Renal cortical epithelial cell (primary cell): ENCODE data around the gene RIN3. TPM values are rescaled to one million over a fixed set of nuclear protein-coding genes. Genes with fewer than 3 reads are reported as not detected.

Experiments used
- DNase-seq: peaks from one replicate; pipeline ENCODE4 v3.0.0-alpha.2; 2011; ENCODE audit warnings: low read depth
- total RNA-seq: library from RNA; depleted of rRNA; stranded (reverse); fragments of >200 nt; gene quantifications from 2 replicates; pipeline ENCODE4 v1.2.3, GENCODE V29; 2014

Gene RIN3
- total RNA-seq, 1 donor from 2014 or later: 8.5 TPM

DNA sequence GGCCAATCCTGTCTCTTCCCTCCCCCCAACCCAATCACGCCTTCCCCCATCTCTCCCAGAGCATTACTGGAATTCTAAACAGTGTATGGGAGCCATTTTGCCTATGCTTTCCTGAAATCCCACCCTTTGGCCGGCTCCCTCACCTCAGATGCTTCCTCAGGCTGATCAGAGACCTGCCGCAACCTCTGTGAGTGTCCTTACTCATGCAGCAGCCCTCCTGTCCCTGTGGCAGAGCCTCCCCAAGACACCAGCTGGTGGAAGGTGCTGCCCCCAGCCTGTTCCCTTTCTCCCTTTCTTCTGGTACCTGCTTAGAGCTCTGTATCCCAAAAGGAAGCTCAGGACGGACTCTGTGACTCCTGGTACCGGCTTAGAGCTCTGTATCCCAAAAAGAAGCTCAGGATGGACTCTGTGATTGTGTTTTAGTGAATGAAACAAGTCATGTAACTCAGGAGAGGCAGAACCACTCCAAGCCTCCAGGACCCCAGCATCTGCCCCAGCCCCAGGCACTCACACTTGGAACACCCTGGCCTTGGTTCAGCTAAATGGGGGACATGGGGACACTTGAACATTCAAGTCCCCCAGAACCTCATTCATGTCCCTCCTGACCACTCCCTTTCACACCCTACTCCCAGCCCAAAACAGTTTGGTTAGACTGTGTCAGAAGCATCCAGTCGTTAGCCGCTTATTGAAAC lies 29.3 kb upstream of the RIN3 start:
- DNase-seq: no peak

DNA sequence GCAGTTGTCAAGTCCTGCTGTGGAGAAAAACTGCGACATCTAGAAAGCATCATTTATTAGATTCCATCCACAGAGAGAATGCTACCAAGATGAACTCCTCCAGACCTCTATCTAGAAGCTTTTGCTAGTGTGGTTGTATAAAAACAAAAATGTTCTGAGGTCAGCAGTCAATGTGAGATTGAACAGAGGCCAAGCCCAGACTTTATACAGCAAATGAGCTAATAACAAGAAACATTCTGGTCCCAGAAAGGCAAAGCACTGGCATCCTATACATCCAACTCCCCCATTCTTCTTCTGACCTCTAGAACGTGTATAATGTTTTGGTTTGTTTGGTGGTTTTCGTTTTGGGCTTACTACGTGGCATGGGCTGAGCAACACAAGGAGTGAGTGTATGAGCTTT lies 26.7 kb upstream of the RIN3 start:
- DNase-seq: no peak

DNA sequence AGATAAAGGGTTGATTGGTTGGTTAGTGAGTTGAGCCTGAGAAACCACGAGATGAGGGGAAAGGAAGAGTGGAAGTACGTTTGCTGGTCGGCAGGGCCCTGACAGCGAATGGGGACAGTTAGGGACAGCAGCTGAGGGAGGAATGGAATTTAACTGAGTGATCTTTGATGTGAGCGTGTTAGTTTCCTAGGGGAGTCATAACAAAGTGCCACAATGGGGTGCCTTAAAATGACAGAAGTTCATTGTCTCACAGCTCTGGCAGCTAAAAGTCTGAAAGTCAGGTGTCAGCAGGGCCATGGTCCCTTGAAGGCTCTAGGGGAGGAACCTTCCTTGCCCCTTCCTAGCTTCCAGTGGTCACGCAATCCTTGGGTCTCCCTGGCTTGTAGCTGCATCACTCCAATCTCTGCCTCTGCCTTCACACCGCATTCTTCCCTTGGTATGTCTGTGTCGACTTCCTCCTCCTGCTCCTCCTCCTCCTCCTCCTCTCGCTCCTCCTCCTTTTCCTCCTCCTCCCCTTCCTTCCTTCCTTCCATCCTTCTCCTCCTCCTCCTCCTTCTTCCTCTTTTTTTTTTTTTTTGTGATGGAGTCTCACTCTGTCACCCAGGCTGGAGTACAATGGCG lies 26.0 kb upstream of the RIN3 start:
- no peak for DNase-seq

DNA sequence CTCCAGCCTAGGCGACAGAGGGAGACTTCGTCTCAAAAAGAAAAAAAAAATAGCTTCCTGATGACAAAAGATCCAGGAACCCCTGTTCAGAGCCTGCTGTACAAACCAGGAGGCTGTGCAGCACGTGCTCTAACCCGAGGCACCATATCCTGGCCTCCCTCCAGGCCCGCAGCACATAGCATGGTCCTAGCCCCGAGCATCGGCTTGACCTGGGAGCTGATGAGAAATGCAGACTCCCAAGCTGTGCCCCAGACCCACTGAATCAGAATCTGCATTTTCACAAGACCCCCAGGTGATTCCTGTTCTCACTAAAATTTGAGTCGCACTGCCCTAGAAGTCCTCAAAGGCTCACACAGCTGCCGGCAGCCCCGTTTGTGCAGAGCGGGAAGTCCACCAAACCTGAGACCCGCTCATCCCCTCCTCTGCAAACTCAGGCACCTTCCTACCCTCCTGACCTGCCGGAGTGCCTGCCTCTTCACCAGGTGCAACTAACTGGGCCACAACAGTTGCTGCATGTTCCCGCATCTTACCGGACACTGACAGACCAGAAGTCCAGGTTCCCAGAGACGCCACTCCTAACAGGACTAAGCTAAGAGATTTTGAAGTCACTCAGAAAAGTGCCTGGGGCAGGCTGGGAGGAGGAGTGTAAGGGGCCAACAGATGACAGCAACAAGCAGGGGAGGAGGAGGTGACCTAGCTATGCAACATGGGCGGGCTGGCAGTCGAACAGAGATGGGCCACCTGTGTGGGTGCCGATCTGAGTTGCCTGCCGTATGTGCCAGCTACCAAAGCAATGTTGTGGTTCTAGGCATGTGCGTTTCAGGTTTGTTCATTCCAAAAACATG lies 24.0 kb upstream of the RIN3 start:
- DNase-seq: no peak

DNA sequence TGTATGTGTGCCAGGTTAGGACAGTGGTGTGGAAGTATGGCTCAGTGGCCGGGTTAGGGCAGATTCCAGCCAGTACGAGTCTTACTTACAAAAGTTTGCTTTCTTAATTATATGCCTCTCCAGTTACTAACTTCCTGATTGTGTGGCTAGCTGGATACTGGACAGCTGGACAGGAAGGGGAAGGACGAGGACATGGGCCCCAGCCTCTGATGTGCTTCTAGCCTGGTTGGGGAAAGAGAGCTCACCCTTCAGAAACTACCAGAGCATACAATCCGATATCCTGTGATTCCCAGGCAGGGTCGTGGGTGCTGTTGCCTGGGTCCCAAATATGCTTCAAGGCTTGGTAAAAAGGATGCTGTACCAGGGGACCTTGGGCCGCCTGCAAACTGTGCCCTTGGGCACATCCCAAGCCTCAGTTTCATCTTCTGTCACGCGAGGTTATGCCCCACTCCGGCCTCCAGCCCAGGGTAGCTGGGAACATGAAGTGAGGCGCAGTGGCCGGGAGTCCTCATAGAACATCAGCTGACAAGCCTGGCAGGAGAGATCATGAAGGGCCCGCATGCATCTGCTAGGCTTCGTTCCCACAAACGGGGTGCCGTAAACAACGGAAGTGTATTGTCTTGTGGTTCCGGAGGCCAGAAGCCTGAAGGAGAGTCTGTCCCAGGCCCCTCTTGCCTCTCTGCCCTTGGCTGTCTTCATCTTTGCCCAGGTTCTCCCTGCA lies 23.2 kb upstream of the RIN3 start:
- DNase-seq: no peak

DNA sequence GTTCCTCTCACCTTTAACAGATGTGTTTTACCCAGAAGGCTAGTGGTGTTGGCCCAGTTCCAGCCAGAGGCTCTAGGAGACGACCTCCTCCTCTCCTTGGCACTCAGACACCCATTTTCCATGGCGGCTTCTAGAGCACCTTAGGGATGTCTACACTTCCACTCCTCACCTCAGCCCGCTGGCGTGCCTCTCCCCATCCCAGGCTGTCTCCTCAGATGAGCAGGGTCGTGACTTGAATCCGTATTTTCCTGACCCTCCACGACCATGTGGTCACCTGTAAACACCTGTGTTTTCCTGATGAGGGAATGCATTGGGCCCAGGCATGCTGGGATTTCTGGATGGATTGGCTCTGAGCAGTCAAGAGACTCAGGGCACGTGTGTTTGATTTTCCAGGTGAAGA lies 21.8 kb upstream of the RIN3 start:
- no peak for DNase-seq

DNA sequence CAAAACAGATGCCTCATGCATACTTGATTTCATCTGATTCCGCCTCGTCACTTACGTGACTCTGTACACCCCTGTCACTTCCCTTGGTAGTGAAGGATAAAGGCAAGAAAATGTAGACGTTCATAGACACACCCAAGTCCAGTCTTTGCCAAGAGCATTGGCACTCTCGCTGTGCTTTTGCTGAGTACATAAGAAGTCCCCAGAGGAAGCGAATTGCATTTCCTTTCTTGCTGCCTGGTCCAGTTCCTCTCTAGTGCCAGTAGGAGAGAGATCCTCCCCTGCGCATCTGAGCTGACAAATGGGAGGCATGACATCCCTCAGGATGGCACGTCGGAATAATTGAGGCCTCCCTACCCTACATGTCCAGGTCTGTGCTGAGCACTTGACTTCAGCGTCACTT lies 21.3 kb upstream of the RIN3 start:
- no peak for DNase-seq

DNA sequence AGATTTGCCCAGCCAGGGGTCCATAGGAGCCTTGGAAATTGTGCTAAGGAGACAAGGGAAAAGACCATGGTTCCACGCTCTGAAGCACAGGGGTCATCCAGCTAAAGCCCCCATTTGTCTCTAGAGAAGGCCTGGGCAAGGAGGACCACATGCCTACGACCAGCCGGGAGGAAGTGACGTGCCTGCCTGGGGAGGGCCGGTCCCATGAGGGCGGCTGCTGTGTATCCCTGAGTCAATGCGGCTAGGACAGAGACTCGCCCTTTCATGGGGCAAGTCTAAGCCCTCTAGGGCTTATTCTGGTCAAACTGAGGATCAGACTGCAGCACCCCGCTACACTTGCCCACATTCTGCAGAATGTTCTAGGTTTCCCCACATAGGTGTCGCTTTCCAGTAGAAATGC lies 20.6 kb upstream of the RIN3 start:
- no peak for DNase-seq

DNA sequence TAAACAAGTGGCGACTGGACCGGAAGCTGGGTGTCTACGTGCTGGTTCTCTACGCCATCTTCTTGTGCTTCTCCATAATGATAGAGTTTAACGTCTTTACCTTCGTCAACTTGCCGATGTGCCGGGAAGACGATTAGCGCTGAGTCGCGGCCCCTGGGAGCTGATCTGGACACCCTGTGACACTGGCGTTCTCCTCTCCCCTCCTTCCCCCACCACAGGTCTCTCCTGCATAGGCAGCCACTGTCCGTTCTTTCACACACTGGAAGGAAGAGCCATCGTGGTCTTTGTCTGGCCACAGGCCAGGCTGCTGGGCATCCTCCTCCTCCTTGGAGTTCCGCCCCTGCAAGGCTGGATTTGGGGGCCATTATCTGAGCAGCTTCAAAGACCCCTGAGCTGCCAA lies 20.1 kb upstream of the RIN3 start:
- DNase-seq: no peak

DNA sequence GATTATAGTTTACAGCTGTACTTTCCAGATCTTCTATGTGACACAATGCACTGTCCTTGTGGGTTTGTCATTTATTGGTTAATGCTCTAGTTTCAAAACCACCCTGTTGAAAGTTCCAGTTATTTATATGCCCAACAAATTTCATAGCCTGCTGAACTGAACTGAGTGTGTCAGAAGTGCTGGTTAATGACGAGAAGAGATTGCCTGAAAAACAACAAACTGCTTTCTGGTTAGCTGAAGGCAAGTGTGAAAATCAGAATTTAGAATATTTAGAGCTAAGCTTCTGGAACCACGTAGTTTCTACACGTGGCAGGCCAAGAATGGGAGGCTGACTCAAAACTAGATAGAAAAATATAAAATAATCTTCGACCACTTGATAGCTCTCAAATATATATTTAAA lies 19.1 kb upstream of the RIN3 start:
- no peak for DNase-seq

DNA sequence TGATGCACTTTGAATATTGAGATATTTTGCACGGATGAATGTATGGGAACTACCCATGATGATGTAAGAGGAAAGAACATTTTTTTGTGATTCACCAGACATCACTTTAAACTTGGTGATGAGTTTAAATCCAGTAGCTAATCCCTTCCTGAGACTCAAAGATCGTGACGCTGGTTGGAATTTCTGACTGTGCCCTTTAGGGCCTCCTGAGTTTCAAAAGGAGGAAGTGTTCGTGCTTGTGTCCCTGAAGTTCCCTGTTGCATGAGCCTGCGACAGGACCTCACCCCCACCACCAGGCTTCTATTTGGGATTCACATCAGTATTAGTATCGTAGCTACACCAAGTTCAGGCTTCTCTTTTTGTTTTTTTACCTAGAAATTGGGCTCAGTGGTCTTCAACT lies 18.6 kb upstream of the RIN3 start:
- no peak for DNase-seq

DNA sequence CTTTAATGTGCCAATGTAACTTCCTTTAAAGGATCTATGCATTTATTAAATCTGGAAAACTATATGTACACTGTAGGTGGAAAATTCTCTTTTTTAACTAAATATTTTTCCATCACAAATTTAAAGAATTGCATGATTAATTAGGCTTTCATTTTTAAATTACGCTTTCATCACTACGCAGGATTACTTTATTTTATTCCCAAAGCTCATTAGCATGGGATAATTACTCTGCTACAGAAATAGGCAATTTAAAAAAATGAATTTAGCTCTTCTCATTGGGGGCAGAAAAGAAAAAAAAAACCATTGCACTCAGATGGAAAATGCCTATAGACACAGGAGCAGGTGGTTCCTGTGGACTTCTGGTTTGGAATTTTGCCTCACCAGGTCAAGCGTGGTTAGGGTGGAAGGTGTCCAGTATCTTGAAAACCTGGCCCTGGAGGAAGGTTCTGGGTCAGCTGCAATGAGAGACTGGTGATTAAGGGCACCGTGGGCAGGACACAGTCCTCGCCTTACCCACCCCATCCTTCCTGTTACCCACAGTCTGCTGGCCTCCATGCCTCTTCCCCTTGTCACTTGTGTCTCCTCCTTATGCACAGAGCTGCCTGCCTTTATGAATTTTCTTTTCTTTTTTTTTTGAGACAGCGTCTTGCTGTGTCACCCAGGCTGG lies 17.3 kb upstream of the RIN3 start:
- DNase-seq: no peak

DNA sequence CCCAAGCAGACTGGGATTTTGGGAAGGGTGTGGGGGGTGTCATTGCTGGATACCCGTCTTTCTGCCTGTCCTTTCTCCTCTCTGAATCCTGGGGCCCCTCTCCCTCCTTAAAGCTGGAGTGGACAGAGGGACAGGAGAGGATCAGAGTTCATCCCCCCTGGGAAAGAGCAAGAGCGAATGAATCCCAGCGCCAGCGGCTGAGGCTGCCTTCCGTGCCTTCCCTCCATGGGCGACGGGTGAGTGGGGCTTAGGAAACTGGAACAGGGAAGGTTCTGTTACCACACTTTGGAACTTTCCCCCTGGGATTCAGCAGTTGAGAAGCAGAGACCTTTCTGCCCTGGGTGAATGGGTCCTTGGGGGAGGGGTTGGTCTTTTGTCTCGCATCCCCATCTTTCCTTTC lies 16.2 kb upstream of the RIN3 start:
- no peak for DNase-seq

DNA sequence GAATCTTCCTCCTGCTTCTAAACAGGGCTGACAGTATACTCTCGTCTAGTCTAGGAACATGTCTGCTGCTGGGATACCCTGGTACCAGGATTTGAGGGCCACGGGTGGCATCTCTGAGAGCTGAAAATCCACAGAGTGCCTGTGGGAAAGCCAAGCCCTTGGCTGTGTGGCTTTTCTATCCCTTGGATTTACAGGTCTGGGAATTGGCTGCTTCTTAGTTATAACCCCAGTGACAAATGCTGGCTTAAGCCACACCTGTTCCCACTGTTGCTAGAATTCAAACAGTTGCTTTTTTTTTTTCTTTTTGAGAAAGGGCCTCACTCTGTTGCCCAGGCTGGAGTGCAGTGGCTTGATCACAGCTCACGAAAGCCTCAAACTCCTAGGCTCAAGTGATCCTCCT lies 14.3 kb upstream of the RIN3 start:
- no peak for DNase-seq

DNA sequence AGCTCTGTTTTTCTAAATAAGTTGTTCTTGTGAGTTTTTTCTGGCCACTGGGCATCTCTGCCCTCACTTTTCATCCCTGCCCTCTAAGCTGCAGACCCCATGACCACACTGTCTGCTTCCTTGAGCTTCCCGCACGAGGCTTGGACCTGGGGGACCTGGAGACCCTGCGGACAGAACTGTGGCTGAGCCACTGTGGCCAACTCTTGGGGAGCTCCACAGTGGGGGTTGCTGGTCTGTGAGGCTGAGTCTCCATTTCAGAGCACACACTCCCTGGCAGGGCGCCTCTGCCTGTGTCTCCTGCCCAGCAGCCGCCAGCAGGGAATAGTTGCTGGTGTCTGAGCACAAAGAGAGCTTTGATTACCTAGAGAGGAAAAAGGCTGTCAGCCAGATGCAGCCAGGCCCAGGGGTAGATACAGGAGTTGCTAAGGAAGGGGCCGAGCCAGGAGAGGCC lies 13.1 kb upstream of the RIN3 start:
- no peak for DNase-seq

DNA sequence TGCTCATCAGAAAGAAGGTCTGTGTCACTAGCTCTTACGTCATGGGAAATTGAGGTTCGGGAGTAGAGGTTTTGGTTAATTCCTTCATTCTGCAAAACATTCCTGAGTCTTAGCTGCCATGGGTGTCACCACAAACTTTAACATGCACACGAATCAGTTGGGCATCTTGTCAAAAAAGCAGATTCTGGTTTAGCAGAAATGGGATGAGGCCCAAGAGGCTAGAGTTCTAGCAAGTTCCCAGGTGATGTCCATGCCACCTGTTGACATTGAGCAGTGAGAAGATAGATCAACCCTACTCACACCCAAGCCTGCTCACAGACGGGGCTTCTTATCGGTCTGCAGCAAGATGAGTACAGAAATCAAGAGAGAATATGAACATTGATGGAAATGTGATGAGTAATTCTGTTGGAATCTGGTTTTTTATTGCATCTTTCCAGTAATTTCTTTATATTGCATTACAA lies 11.7 kb upstream of the RIN3 start:
- DNase-seq: no peak

DNA sequence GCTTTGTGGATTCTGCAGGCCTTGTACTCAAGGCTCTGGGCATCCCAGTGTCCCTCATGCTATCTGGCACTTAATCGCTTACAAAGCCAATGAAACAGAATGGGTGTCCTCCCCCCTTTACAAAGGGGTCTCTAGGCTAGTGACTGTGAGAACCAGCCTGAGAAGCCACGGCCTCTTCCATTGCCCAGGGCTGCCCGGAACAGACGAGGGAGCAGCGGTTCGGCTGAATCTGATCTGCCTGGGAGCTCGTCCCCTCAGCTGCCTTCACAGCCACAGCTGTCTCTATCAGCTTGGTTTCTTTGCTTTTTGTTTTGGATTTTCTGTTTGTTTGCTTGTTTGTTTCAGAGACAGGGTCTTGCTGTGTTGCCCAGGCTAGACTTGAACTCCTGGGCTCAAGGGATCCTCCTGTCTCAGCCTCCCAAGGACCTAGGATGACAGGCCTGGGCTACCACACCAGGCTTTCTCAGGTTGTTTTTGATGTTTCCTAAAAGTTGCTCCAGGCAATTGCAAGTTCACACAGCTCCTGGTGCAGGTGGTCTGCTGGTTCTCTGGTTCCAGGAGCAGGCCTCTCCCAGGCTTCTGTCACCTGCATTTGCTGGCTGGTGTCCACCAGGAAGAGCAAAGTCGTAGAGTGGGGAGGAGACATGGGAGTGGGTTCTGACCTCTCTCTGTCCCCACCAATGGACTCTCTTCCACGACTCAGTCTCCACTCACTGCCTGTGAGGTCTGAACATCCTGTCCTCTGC lies 10.9 kb upstream of the RIN3 start:
- DNase-seq: no peak

DNA sequence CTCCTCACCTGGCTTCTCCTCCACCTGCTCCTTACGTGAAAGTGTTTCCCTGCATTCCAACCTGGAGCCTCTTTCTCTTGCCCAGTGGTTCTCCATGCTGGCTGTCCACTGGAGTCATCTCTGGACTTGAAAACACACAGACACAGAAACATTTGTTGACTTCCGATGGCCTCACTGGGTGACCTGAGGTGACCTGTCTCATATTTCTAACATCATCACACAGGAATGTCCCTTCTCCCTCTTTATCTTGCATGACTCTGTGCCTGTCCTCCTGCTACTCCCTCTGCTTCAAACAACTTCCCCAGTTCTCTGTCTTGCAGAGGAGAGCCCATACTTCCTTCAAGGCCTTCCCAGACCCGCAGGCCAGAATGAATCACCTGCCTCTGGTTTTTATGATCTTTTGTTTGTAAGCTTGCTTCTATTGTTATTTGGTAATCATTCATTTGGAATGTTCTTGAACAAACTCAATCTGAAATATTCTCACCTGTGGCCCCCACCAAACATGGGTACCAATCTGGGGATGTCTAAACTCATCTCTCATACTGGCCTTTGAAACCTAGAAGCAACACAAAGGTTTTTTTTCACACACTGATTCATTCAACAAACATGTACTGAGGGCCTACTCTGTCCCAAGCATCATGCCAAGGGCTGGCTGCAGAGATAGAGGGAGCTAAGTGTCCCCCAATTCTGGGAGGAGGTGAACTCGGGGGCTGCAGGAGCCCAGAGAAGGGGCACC lies 9.7 kb upstream of the RIN3 start:
- DNase-seq: peak; percentile 84

DNA sequence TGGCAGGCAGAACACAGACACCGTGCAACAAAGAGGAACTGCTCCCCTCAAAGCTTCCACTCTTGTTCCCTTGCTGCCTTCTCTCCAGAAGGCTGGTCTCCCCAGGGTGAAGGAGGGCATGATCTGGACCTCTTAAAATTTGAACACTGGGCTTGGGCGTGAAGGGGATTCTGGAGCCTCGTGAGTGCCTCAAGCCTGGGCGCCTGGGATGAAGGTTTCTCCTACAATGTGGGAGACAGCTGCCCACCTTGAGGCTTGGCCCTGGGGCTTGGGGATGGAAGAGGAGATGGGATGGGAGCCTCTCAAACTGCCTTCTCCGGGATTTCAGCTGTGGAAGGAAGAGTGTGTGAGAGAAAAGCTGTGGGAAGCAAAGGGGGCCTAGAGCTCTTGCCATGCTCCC lies 7.8 kb upstream of the RIN3 start:
- no peak for DNase-seq

DNA sequence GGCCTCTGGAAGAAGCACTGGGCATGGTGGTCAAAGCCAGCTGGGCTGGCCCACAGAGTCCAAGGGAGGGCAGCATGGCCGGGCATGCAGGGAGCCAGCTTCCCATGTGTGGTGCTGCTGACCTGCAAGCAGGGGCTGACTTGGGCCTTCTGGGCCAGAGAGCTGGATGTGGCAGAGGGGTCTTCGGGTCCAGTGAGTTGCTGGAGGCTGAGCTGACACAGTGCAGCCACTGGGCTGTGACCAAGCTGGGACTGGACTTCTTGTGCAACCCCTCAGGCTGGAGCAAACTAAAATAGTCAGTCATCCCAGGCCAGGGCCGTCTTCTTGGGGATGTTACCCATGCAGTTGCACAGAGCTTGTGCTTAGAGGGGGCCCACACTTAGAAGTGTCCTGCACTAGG lies 7.3 kb upstream of the RIN3 start:
- DNase-seq: no peak
